Colonic mucosa (tissue), 4 donors: ENCODE results near the gene AUP1. TPM values are rescaled to one million over a fixed set of nuclear protein-coding genes. Genes with fewer than 3 reads are reported as not detected.

Experiments used
- DNase-seq: peaks from one replicate; pipeline ENCODE4 v3.0.0-alpha.2; 2020
- H3K27ac ChIP-seq: fragments of 200-600 bp; one replicate; pipeline ENCODE4 v1.8.0; 2021
- H3K27me3 ChIP-seq: fragments of 200-600 bp; one replicate; pipeline ENCODE4 v1.8.0; 2021
- H3K36me3 ChIP-seq: fragments of 200-600 bp; one replicate; pipeline ENCODE4 v1.8.0; 2021
- H3K4me1 ChIP-seq: fragments of 200-600 bp; one replicate; pipeline ENCODE4 v1.8.0; 2021; ENCODE audit warnings: mild to moderate bottlenecking
- H3K4me3 ChIP-seq: fragments of 200-600 bp; one replicate; pipeline ENCODE4 v1.8.0; 2021
- H3K9ac ChIP-seq, 2 donors: one replicate each; pipeline ENCODE4 v1.7.0; 2013; ENCODE audit warnings: control low read depth in 2 of 2, low read depth in 2 of 2, low read length in 2 of 2
- H3K9me3 ChIP-seq: fragments of 200-600 bp; one replicate; pipeline ENCODE4 v1.8.0; 2021
- intact Hi-C: fragments of 100-400 bp; cut with DNase I; formaldehyde crosslinking; loops from one replicate; pipeline ENCODE4 v1.14.1; 2022
- total RNA-seq, 2 donors: library from RNA; stranded (reverse); fragmentation: NEBNext Ultra II Directional in 1 of 2; extraction: Animal tissue kit (Norgen Biotek cat#: 25700) in 1 of 2; gene quantifications; one replicate each; pipeline ENCODE4 v1.2.1, GENCODE V29; 2021
- TF ChIP-seq, protein P1 (sequence below): fragments of 200-600 bp; IDR thresholded peaks from one replicate; pipeline ENCODE4 v1.8.0; 2022; ENCODE audit warnings: antibody characterized with exemption, mild to moderate bottlenecking
- donor health status: healthy.
- donor health status: DM: no; HTN: no; CAD: no.
- donor health status: DM: no; HTN: no; CAD: no.

AUP1 gene
- total RNA-seq, 2 donors from 2014 or later: 107 to 212 TPM

DNA sequence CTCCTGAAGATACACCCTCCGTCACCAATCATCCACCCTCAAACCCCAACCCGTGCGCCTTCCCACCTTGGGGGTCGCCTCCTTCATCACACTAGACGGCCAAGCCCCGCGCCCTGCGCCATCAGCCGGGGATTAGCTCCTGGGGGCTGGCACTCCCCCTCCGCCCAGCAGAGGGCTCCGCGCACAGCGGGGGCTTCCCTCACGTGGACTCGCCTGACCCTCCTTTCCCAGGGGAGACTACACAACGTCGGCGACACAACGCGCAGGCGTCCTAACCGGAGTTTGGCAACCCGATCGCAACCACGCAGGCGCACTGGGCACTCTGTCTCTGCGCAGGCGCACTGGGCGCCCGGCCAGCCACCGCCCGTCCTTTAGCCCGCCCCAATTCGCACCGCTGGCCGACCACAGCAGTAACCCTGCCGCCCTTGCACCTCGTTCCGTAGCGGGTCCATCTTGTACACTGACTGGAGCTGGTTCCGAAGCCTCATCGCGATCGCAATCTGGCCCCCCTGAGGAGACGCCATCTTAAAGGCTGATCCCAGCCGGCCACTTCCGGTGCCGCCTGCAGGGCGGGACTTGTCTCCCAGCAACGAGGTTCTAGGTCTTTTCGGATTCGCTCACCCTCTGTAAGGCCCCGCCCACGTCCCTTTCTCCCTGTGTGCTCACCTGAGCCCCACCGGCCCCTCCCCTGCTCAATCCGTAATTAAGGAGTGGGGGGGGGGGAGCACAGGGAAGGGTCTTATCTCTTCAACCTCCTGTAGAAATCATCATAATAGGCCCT lies 22.2 kb downstream of the AUP1 start, which contains the start of gene PCGF1:
Gene PCGF1, minus strand, starts transcription at position 551 of the 781 bp plus-strand sequence. Its CDS starts 27 bp downstream, at position 524.
- intact Hi-C loops: no loop called here
- peaks cover 23% of the 10 kb centered on the region for H3K27me3 ChIP-seq
- peak within 1 kb of the TSS; percentile 96 for H3K27ac ChIP-seq
- peaks cover 12% of the 10 kb centered on the region for H3K4me1 ChIP-seq
- H3K9me3 ChIP-seq: no peaks in the 10 kb centered on the region
- peak within 1 kb of the TSS; percentile 68 for H3K4me3 ChIP-seq
- TF ChIP-seq, protein P1, sequence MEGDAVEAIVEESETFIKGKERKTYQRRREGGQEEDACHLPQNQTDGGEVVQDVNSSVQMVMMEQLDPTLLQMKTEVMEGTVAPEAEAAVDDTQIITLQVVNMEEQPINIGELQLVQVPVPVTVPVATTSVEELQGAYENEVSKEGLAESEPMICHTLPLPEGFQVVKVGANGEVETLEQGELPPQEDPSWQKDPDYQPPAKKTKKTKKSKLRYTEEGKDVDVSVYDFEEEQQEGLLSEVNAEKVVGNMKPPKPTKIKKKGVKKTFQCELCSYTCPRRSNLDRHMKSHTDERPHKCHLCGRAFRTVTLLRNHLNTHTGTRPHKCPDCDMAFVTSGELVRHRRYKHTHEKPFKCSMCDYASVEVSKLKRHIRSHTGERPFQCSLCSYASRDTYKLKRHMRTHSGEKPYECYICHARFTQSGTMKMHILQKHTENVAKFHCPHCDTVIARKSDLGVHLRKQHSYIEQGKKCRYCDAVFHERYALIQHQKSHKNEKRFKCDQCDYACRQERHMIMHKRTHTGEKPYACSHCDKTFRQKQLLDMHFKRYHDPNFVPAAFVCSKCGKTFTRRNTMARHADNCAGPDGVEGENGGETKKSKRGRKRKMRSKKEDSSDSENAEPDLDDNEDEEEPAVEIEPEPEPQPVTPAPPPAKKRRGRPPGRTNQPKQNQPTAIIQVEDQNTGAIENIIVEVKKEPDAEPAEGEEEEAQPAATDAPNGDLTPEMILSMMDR: no peak
- DNase-seq: peak; percentile 100
- peaks cover 3% of the 10 kb centered on the region for H3K36me3 ChIP-seq
- H3K9ac ChIP-seq: peak within 1 kb of the TSS; percentile 90 to 94

DNA sequence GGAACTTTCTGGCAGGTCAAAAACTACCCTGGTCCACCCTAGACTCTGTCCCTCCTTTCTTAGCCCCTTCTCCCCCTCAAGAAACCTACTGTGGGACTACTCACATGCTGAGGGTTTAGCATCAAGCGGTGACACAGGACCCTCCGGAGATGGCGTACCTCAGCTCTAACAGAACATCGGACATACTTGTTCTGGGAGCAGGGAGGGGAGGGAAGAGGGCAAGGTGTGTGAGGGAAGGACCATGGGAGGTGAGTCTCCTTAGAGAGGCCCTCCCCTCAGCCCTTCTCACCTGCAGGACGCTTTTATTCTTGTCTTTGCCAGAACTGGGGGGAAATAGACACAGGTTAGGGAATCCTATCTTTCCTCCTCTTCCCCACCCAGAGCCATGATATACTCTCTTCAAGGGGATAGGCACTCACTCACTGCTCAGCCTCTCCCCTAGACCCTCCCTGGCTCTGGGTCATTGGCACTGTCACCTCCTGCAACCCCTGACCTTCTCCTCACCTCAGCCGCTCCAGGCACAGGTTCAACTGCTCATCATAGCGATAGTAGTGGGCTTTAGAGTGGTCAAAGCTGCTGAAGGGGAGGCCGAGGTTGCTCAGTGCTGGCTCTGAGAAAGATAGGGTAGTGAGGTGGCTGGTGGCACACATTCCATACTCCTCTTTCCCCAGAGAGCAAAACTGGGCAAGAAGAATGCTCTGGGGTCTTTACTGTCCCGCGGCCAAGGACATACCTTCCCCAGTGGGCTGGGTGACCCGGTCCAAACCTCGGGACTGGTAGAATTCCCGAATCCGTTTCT lies 23.9 kb downstream of the AUP1 start:
- Histone ChIP-seq H3K27me3 (peaks cover 7% of the 10 kb centered on the region), H3K27ac (no peak overlapping the region), H3K4me1 (peaks cover 12% of the 10 kb centered on the region)

DNA sequence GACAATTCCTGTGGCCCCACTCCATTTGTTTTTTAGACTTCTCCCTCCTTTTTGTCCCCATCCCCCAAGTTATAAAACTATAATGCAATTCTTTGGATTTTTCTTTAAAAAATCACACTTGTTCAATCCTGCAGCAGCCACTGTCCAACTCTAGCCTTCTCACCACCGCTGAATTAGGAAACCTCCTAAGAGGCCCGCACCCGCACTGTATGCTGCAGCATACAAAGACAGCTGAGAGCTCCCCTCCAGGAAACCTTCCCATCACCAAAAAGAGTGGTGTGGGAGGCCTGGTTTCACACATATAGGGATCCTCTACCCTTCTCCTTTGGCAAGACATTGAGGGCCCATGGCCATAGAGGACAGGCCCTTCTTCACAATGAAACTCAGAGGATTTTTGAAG lies 24.9 kb downstream of the AUP1 start:
- H3K4me3 ChIP-seq: no peak overlapping the region
- H3K9me3 ChIP-seq: no peaks in the 10 kb centered on the region
- H3K4me1 ChIP-seq: peaks cover 13% of the 10 kb centered on the region
- intact Hi-C loops: no loop called here
- H3K36me3 ChIP-seq: peaks cover 3% of the 10 kb centered on the region
- DNase-seq: no peak
- peaks cover 6% of the 10 kb centered on the region for H3K27me3 ChIP-seq
- no peak overlapping the region for H3K27ac ChIP-seq
- TF ChIP-seq, protein P1: no peak
- H3K9ac ChIP-seq: no peak overlapping the region

More for the DNA sequence above, 23.9 kb downstream of the AUP1 start:
- DNase-seq: no peak
- peak overlapping the region in 1 of 2 donors; percentile 34 for H3K9ac ChIP-seq
- no peaks in the 10 kb centered on the region for H3K9me3 ChIP-seq
- peaks cover 3% of the 10 kb centered on the region for H3K36me3 ChIP-seq
- TF ChIP-seq, protein P1: no peak
- no peak overlapping the region for H3K4me3 ChIP-seq
- intact Hi-C loops: no loop called here

DNA sequence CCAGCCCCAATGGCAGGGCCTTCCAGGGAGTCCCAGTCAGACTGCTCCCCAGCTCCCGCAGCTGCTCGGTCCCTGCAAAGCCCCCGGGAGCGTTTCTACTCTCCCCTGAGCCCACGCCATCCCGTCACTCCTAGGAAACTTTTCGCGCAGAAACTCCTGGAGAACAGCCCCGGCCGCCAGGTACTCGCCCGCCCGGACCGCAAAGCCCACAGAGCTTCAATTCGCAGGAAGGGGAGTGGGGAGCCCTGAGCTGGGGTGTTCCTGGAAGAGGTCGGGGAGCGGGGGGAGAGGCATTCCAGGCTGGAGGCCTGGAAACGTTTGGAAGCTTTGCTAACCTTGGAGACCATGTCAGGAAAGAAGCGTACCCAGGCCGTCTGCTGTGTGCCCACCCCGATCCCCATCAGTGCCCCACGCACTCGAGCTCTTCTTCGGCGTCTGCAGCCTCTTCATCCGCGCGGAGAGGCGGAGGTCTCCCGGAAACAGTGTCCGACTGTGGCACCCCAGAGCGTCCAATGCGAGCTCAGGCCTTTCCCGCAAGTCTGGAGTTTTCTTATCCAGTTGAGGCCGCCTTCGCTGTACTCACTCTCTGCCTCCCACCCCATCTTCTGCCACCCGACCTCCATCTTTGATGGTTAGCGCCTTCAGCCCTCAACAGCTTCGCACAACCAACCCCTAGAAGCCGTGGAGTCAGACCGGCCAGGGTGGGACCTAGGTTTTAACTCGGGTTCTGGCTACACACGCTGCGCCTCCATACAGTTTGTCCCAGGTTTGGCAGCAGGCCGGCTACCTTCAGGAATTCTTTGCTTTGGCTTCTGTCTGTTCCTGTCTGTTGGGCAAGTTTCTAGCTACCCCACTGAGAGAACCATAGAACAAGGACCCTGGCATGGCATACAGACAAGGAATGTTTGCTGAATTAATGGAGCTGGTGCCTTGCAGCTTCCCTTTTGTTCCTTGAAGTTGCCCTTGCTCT lies 25.7 kb downstream of the AUP1 start:
- TF ChIP-seq, protein P1: no peak
- DNase-seq: no peak
- intact Hi-C loops: no loop called here
- peak overlapping the region; percentile 52 for H3K4me3 ChIP-seq
- H3K9ac ChIP-seq: peak overlapping the region; percentile 70 to 96
- H3K4me1 ChIP-seq: peaks cover 19% of the 10 kb centered on the region
- peaks cover 3% of the 10 kb centered on the region for H3K36me3 ChIP-seq
- peak overlapping the region; percentile 78 for H3K27ac ChIP-seq
- H3K27me3 ChIP-seq: peaks cover 14% of the 10 kb centered on the region
- no peaks in the 10 kb centered on the region for H3K9me3 ChIP-seq
